GM12878 (cell line): ENCODE measurements around the gene DNAJB11. TPM values are rescaled to one million over a fixed set of nuclear protein-coding genes. Genes with fewer than 3 reads are reported as not detected.
A peak's percentile ranks its signal among the peaks of the same experiment; 100 is the strongest.

ENCODE experiments used
- ATF2 ChIP-seq: IDR thresholded peaks from 2 replicates; pipeline ENCODE4 v1.6.1; 2012; ENCODE audit warnings: low read length, inconsistent platforms
- BACH1 ChIP-seq: fragments of 450-650 bp; IDR thresholded peaks from 2 replicates; pipeline ENCODE4 v1.6.1; 2017; ENCODE audit warnings: mild to moderate bottlenecking, borderline replicate concordance
- BCLAF1 ChIP-seq: fragments of 450-650 bp; IDR thresholded peaks from 2 replicates; pipeline ENCODE4 v1.6.1; 2017; ENCODE audit warnings: antibody characterized with exemption, mild to moderate bottlenecking, moderate library complexity
- FOXK2 ChIP-seq: fragments of 450-650 bp; IDR thresholded peaks from 2 replicates; pipeline ENCODE4 v1.6.1; 2017; ENCODE audit warnings: mild to moderate bottlenecking, moderate library complexity
- IRF4 ChIP-seq: IDR thresholded peaks from 2 replicates; pipeline ENCODE4 v1.6.1; 2011; ENCODE audit warnings: low read depth, low read length
- KDM1A ChIP-seq: fragments of 200-600 bp; sonication (generic); IDR thresholded peaks from 2 replicates; pipeline ENCODE4 v1.6.1; 2016; ENCODE audit warnings: borderline replicate concordance
- LARP7 ChIP-seq: fragments of 450-650 bp; IDR thresholded peaks from 2 replicates; pipeline ENCODE4 v1.6.1; 2017; ENCODE audit warnings: mild to moderate bottlenecking
- MEF2A ChIP-seq: IDR thresholded peaks from 2 replicates; pipeline ENCODE4 v1.6.1; 2011; ENCODE audit warnings: low read depth, mild to moderate bottlenecking, low read length, moderate library complexity; ENCODE audit not compliant: insufficient read depth
- MTA2 ChIP-seq: fragments of 450-650 bp; IDR thresholded peaks from 2 replicates; pipeline ENCODE4 v1.6.1; 2016; ENCODE audit warnings: low read depth, mild to moderate bottlenecking, moderate library complexity
- MXI1 ChIP-seq: fragments of 150-350 bp; IDR thresholded peaks from 2 replicates; pipeline ENCODE4 v1.6.1; 2011; ENCODE audit warnings: low read depth, mild to moderate bottlenecking, inconsistent platforms, low read length, improper control_type of control experiment
- NBN ChIP-seq: fragments of 450-650 bp; IDR thresholded peaks from 2 replicates; pipeline ENCODE4 v1.6.1; 2016
- NFXL1 ChIP-seq: fragments of 450-650 bp; IDR thresholded peaks from 2 replicates; pipeline ENCODE4 v1.6.1; 2017; ENCODE audit warnings: antibody characterized with exemption, mild to moderate bottlenecking, borderline replicate concordance
- NFYA ChIP-seq: IDR thresholded peaks from 2 replicates; pipeline ENCODE4 v1.6.1; 2011; ENCODE audit warnings: low read depth, mild to moderate bottlenecking, low read length, improper control_type of control experiment, borderline replicate concordance
- PAX5 ChIP-seq: IDR thresholded peaks from 2 replicates; pipeline ENCODE4 v1.6.1; 2011; ENCODE audit warnings: low read depth, low read length, borderline replicate concordance
- PML ChIP-seq: IDR thresholded peaks from 2 replicates; pipeline ENCODE4 v1.6.1; 2012; ENCODE audit warnings: low read length, inconsistent platforms
- RAD21 ChIP-seq: IDR thresholded peaks from 2 replicates; pipeline ENCODE4 v1.6.1; 2011; ENCODE audit warnings: mild to moderate bottlenecking, low read depth, low read length, moderate library complexity; ENCODE audit not compliant: insufficient read depth
- RAD51 ChIP-seq: fragments of 450-650 bp; IDR thresholded peaks from 2 replicates; pipeline ENCODE4 v1.6.1; 2016; ENCODE audit warnings: moderate library complexity, mild to moderate bottlenecking, inconsistent platforms
- RB1 ChIP-seq: fragments of 450-650 bp; formaldehyde crosslinking; IDR thresholded peaks from 2 replicates; pipeline ENCODE4 v1.6.1; 2017; ENCODE audit warnings: mild to moderate bottlenecking, borderline replicate concordance
- SPI1 ChIP-seq: IDR thresholded peaks from 2 replicates; pipeline ENCODE4 v1.6.1; 2011; ENCODE audit warnings: low read depth, mild to moderate bottlenecking, low read length, moderate library complexity, borderline replicate concordance; ENCODE audit not compliant: insufficient read depth
- SREBF1 ChIP-seq: IDR thresholded peaks from 2 replicates; pipeline ENCODE4 v1.6.1; 2012; ENCODE audit warnings: mild to moderate bottlenecking, low read length
- YY1 ChIP-seq: IDR thresholded peaks from 2 replicates; pipeline ENCODE4 v1.6.1; 2011; ENCODE audit warnings: low read depth, mild to moderate bottlenecking, low read length
- polyA plus RNA-seq, 11 experiments: library from polyadenylated mRNA; depleted of rRNA in 4 of 11; unstranded in 6 of 11; stranded (reverse) in 5 of 11; fragments of >200 nt; fragmentation: Nextera tagmentation in 4 of 11; fragmentation: Illumina TruSeq in 1 of 11; extraction: Ambion mirVana in 4 of 11; extraction: Trizol in 1 of 11; gene quantifications; 1 replicate in 1 of 11; 2 replicates in 10 of 11; pipeline versions ENCODE4 v1.2.1 to v1.2.3, GENCODE V29; 2011 to 2016; ENCODE audit warnings: inconsistent platforms in 2 of 11, missing spikeins in 2 of 11, low read depth in 1 of 11
- total RNA-seq, 4 experiments: library from RNA; depleted of rRNA in 3 of 4; stranded (reverse); fragments of >200 nt in 3 of 4; fragmentation: Illumina TruSeq in 1 of 4; extraction: Trizol in 1 of 4; gene quantifications; 2 replicates each; pipeline versions ENCODE4 v1.2.1 to v1.2.3, GENCODE V29; 2013 to 2021
- TF ChIP-seq, protein P1 (sequence below): fragments of 450-650 bp; formaldehyde crosslinking; IDR thresholded peaks from 2 replicates; pipeline ENCODE4 v1.4.0; 2022; ENCODE audit warnings: mild to moderate bottlenecking, moderate library complexity

The DNAJB11 gene
- total and polyA plus RNA-seq, 10 of the 15 experiments (the other 5 are each of a cell fraction or from before 2014, with no cell fraction given) = 16.2 to 135 (median 57.8) TPM

DNA sequence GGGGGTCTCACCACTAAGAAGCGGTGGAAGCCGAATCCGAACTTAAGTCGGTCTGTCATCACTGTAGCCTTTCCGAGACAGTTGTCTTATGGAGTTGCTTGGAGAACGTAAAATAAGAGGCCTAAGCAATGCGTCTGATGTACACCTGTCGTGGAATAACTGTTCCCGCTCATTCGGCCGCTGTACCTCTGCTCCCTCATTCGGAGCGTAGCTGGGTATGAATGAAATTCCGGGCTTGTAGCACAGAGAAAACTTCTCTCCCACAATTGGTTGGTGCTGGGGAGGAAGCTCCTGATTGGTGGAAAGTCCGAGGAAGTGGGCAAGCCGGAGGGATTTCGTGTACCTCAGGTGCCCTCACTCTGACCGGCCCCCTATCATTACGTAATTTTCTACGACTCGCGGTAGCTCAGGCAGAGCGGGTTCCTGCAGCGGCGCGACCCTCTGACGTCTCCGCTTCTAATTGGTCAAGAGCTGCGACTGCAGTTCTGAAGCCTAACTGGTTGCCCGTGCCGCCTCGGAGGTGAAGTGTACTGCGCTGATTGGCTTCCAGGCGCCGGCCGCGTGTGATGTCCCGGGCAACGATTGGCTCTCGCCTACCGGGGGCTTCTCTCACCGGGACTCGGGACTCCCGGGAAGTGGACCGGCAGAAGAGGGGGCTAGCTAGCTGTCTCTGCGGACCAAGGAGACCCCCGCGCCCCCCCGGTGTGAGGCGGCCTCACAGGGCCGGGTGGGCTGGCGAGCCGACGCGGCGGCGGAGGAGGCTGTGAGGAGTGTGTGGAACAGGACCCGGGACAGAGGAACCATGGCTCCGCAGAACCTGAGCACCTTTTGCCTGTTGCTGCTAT lies at the start of gene DNAJB11 (continued):
- TF ChIP-seq BCLAF1 (no peak), SREBF1 (peak; percentile 36; the same call in 1 of the 2 replicates), LARP7 (no peak; the same call in 1 of the 2 replicates), YY1 (peak; percentile 66; the same call in 1 of the 2 replicates), NFYA (peak; percentile 43), SPI1 (peak; percentile 62; the same call in 1 of the 2 replicates), ATF2 (peak; percentile 88), FOXK2 (no peak), KDM1A (no peak), BACH1 (0 out of 2 replicates have a peak, but pooled peaks have one; percentile 43), NBN (peak; percentile 92), PAX5 (peak; percentile 57; the same call in 1 of the 2 replicates), PML (peak; percentile 91), RAD51 (peak; percentile 50; the same call in 1 of the 2 replicates), MXI1 (peak; percentile 73; the same call in 1 of the 2 replicates), IRF4 (no peak), NFXL1 (no peak), RAD21 (no peak), MTA2 (no peak), RB1 (peak; percentile 68; the same call in 1 of the 2 replicates), MEF2A (no peak)
- TF ChIP-seq, protein P1, sequence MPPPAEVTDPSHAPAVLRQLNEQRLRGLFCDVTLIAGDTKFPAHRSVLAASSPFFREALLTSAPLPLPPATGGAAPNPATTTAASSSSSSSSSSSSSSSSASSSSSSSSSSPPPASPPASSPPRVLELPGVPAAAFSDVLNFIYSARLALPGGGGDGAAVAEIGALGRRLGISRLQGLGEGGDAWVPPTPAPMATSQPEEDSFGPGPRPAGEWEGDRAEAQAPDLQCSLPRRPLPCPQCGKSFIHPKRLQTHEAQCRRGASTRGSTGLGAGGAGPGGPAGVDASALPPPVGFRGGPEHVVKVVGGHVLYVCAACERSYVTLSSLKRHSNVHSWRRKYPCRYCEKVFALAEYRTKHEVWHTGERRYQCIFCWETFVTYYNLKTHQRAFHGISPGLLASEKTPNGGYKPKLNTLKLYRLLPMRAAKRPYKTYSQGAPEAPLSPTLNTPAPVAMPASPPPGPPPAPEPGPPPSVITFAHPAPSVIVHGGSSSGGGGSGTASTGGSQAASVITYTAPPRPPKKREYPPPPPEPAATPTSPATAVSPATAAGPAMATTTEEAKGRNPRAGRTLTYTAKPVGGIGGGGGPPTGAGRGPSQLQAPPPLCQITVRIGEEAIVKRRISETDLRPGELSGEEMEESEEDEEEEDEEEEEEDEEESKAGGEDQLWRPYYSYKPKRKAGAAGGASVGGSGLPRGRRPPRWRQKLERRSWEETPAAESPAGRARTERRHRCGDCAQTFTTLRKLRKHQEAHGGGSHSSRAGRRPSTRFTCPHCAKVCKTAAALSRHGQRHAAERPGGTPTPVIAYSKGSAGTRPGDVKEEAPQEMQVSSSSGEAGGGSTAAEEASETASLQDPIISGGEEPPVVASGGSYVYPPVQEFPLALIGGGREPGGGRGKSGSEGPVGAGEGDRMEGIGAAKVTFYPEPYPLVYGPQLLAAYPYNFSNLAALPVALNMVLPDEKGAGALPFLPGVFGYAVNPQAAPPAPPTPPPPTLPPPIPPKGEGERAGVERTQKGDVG = no peak
